HG02588 (cell line): ENCODE measurements around the gene POLE3.
"Not testable (repeated sequence)": the region's sequence is repeated elsewhere in the genome, so short reads cannot be mapped to it uniquely, and the experiment has no call there.

ENCODE experiments used
- ATAC-seq: cut with Tn5 transposase; IDR thresholded peaks from one replicate; pipeline ENCODE4 v1.9.1; 2021; ENCODE audit warnings: mild to moderate bottlenecking, moderate library complexity; ENCODE audit not compliant: unreplicated experiment

POLE3 gene

DNA sequence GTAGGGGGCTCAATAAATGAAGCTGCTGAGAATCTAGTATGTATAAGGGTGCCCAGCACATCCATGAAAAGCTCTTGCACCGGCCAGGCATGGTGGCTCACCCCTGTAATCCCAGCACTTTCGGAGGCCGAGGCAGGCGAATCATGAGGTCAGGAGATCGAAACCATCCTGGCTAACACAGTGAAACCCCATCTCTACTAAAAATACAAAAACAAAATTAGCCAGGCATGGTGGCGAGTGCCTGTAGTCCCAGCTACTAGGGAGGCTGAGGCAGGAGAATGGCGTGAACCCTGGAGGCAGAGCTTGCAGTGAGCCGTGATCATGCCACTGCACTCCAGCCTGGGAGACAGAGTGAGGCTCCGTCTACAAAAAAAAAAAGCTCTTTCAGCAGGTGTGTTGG is 4.1 kb downstream of the POLE3 start:
- not testable (repeated sequence) for ATAC-seq

DNA sequence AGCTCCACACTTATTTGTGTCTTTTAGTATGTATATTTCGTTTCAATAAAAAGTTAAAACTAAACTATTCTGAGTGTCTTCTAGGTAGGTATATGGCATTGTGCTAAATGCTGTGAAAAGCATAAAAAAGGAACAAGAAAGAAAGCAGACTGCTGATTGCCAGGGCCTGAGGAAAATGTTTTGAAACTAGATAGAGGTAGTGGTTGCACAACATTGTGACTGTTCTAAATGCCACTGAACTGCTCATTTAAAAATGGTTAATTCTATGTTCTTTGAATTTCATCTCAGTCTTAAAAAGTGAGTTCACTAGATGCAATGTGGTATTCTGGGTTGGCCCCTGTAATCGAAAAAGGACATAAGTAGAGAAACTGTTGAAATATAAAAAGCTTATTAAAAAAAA is 6.8 kb downstream of the POLE3 start:
- no peak for ATAC-seq

DNA sequence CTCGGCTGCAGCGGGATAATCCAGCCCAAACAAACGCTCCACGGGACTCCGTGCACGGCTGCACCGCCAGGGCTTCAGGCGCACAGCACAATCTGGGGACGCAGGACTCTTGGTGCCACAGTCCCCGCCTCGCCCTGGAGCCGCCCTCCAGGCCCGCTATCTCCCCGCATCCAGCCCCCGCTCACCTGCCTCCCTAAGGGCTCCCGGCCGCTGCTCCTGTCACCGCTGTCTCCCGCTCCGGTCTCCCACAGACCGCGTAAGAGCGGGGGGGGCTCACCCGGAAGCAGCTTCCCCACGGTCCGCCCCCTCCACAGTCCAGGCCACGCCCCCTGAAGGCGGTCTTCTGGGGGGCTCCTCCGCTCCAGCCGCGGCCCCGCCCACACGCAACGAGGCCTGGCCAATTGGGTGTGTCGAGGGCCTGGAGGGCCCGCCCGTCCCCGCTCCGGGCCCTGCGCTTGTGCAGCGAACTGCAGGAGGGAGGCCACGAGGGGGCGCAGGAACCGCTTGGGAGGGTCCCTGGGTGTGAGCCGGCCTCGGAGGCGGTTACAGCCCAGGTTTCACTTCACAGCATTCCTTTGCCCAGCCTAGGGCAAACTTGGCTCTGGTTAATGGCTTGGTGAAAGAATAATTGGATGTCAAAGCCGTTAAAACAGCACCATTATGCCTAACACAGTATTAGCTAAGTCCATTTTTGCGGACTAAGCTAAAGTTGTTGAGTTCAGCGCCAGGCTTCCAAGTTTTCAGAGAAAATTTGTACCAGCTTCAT is 9.3 kb downstream of the POLE3 start, which contains the start of gene ALAD:
TSS of gene ALAD (minus strand) at position 258 of the 766 bp plus-strand sequence. CDS start 7,725 bp downstream, outside the sequence.
- peak; percentile 99 for ATAC-seq

DNA sequence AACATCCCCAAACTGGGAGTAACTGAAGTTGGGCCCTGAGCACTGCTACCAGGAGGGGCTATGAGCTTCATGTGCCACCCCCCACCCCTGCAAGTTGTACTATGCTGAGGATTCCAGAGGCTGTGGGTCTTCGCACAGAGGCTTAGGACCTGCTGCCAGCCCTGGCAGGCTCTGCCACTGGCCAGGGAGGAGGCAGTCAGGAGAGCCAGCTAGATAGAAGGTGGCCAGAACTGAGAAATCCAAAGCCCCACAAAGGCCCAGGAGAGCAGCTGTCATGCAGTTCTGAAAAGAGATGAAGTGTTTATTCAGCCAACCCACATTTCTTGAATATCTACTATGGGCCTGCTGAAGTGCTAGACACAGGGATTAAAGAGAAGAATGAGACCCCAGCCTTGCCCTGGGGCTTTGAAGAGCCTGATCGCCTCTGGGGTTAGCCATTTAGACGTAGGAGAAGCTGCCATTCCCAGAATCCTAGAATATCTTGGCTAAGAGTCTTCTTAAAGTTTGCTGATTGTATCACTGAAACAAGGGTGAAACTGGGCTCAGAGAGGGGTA is 10.8 kb downstream of the POLE3 start:
- no peak for ATAC-seq

DNA sequence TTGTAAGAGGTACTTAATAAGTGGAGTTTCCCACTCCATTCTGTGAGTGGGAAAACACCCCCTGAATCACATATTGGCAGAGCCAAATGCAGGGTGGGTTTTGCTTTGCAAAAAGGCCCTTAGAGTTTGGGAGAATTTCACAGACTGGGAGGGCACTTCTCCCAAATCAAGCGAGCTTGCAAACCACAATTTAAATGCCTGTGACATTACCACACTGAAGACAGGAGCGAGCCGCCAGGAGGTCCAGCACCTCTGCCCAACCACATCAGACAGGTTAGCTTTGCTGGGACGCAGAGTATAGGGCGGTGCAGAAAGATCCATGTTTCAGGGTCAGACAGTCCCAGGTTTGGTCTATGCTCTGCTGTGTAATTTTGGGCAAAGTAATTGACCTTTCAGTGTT is 11.7 kb downstream of the POLE3 start:
- no peak for ATAC-seq

DNA sequence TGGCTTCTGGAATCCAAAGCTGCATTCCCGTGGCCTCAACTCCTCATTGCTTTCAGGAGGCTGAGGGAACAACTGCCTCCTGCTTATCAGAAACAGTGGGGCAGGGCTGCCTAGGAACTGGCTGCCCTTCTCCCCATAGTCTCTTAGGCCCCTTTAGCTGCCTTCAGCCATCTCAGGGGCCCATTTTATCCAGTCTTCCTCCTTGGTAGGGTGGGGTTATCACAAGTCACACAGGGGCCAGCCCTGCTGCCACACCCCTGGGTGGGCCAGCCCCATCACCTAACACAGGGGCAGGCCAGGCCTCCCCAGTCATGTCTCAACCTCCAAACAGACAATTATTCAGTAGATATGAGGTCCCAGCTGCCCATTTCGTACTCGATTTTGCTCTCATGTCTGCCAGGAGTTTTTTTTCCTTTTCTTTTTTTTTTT is 13.3 kb downstream of the POLE3 start:
- no peak for ATAC-seq

DNA sequence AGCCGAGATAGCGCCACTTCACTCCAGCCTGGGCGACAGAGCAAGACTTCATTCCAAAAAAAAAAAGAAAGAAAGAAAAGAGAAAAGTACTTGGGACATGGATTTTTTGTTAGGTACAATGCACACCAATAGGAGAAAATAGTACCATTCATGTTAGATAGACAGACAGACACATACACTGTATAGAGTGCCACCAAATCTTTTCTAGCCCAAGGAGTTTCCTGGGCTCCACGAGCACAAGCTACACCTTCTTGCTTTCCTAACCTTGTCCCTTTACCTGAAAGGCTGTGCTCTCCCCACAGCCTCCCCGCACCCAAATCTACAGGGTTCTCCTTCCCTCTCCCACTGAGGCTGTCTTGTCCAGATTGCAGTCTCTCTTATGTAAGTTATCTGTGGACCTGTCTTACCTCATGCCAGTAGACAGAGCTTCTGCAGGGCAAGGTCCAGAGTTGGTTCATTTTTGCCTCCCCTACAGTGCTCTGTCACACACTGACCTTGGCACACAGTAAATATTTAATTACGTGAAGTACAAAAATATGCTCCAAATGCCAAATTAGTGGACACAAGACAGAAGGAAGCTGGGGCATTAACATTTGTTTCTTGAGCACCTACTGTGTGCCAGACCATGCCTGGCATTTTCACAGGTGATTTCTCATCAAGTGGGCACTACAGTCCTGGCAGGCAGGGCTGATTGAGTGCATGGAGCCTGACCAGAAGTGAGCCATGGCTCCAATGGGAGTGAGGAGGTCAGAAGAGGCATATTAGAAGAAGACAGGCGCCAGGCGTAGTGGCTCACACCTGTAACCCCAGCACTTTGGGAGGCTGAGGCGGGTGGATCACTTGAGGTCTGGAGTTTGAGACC is 15.2 kb downstream of the POLE3 start:
- ATAC-seq, result no peak

DNA sequence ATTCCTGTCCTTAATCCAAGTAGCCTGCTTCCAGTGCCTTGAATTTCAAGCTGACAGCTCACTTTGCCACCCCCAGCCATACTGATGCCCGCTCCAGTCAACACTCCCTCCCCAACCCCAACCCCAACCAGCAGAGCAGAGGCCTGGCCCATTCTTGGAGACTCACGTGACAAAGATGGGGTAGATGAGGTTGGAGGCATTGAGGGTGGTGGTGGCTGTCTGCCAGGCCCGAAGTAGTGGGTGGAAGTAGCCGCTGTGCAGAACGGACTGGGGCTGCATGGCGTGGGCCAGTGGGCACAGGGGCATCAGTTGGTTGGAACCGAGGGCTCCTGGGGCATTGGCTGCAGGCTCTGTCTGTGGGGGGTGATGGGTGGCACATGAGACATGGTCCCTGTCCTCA is 17.2 kb downstream of the POLE3 start:
- ATAC-seq, result no peak

DNA sequence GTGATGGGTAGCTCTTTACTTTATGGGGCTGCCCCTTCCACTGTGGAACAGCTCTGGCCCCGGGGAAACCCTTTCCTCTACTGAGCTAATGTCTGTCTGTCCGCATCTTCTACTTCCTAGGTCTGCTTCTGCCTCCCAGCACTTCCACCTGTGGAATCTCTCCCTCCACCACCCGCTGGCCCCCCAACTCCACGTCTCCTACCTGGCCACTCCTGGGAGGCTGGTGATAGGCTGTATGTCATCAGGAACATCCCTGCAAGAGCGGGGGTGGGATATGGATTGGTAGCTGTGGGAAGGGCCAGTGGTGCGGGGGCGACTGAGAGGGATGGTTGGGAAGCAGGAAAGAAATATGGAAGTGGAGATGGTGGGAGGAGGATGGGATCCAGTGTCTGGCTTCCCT is 18.6 kb downstream of the POLE3 start:
- ATAC-seq, result no peak

DNA sequence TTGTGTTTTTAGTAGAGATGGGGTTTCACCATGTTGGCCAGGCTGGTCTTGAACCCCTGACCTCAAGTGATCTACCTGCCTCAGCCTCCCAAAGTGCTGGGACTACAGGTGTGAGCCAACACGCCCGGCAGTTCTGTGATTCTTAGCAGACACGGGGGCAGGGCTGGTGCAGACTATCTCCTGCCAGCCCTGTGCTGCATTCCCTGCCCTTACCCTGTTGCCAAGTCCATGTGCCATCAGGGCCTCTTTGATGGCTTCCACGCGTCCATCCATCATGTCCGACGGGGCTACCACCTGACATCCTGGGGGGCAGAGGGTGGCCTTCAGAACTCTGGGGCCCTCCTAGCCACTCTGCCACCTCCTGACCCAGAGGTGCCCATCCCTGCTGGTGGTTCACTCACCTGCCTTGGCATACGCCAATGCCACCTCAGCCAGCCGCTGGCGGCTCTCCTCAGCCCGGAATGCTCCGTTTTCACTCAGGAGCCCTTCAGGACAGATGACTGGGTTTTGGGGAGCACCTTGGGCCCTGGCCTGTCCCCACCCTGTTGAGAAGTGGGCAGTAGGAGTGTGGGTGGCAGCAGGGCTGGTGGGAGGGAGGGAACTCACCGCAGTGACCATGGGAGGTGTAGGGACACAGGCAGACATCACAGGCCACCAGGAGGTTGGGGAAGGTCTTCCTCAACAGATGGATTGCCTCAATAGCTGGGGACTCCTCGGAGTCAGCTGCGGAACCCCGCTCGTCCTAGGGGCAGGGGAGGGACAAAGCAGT is 20.1 kb downstream of the POLE3 start:
- ATAC-seq, result no peak

DNA sequence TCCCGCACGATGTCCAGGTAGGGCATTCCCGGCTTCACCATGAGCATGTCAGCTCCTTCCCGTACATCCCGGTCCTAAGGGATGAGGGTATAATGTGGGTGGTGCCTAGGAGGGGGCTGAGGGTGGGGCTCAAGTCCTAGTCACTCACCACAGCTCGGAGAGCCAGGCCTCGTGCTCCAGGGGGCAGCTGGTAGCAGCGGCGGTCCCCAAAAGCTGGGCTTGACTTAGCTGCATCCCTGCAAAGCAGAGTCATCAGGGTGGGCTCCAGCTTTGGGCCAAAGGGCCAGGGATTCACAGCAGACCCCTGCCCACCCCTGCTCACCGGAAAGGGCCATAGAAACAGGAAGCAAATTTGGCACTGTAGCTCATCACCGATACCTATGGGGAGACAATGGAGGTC is 21.0 kb downstream of the POLE3 start:
- ATAC-seq, result no peak

DNA sequence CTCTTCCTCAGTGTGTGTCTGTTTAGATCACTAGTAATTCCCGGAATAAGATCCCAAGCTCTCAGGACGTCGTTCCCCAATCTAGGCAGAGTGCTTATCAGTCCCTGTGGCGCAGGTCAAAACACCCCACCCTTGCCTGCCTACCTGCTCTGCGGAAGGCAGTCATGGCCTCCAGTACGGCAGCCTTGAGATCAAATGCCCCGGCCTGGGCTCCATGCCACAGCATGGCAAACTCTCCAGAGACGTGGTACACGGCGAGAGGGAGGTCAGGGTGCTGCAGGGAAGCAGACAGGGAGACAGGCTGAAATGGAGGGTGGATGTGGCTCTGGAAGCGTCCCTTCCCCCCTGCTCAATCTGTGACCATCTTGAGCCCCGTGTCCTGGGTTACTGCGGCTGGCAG is 21.6 kb downstream of the POLE3 start:
- ATAC-seq, result no peak

DNA sequence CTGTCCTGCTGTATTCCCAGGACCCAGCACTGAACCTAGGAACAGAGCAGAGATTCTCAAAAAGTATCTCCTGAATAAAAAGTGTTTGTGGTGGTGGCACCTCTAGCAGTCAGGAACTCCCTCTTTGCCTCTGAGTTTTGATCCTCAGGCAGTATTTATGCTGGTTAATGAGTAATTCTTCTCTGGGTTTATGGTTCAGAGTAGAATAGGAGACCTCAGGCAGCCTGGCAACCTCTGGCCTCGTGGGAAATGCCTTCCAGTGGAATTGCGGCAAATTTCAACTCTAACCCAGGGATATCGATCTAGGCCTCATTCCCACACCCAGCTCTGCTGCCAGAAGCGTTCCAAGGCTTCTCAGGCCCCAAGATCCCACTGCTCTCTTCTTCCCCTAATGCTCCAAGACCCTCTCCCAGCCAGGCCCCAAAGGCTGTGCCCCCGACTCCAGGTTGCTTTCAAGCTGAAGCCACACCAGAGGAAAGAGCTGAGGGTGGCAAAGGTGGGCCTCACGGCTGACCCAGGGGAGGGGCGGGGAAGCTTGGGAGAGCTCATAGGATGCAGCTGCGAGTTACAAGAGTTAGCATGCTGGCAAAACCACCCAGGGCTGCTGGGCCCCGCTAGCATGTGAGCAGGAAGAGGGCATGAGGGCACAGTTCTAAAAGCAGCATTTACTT is 22.8 kb downstream of the POLE3 start:
- ATAC-seq, result no peak

DNA sequence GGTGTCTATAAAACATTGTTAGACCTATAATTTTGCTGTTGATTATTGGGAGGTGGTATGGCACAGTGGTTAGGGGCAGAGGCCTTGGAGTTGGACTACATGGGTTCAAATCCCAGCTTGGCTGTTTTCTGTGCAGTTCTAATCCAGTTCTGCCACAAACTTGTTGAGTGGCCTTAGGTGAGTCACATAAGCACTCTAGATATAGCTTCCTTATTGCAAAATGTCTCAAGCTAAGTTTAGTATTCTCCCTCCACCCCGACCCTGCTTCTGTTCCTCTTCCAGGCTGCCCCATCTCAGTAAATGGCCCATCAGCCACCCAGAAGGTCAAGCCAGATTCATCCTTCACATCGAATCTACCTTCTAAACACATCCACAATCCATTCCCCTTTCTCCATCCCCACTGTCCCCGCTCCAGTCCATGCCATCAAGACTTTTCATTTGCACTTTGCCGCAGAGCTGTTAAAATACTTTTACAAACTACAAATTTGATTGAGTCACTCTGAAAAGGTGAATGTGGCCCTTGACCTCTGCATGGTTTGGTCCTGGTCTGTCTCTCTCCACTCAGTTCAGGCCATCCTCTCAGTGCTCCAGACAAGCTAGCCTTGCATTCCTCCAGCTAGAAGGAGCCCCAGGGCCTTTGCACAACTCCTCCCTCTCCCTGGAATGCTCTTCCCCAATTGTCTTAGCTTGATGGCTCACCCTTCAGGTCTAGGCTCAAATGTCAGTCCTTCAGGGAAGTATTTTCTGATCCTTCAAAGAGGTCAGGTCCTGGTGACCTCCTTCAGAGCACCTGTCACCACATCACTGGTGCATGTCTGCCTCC is 23.7 kb downstream of the POLE3 start:
- no peak for ATAC-seq

DNA sequence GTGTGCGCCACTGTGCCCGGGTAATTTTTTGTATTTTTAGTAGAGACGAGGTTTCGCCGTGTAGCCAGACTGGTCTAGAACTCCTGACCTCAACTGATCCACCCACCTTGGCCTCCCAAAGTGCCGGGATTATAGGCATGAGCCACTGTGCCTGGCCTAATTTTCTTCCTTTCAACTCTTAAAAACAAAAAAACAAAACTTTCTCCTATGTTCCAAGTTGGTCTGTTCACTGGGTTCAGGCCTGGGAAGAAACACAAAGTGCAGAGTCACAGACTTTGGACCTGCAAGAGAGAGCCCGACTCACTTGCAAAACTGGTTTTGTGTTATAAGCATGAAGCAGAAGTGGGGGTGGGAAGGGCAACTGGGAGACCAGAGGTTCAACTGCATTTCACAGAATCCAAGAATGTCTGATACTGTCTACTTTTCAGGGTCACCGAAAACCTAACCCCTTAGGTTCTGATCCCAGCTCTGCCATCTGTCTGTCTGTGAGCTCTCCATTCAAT is 28.5 kb downstream of the POLE3 start:
- ATAC-seq, result no peak

DNA sequence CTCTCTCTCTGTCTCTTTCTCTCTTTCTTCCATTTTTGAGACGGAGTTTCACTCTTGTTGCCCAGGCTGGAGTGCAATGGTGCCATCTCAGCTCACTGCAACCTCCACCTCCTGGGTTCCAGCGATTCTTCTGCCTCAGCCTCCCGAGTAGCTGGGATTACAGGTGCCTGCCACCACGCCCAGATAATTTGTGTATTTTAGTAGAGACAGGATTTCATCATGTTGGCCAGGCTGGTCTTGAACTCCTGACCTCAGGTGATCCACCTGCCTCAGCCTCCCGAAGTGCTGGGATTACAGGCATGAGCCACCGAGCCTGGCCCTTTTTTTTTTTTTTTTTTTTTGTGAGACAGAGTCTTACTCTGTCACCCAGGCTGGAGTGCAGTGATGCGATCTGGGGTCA is 29.0 kb downstream of the POLE3 start:
- ATAC-seq, result not testable (repeated sequence)

DNA sequence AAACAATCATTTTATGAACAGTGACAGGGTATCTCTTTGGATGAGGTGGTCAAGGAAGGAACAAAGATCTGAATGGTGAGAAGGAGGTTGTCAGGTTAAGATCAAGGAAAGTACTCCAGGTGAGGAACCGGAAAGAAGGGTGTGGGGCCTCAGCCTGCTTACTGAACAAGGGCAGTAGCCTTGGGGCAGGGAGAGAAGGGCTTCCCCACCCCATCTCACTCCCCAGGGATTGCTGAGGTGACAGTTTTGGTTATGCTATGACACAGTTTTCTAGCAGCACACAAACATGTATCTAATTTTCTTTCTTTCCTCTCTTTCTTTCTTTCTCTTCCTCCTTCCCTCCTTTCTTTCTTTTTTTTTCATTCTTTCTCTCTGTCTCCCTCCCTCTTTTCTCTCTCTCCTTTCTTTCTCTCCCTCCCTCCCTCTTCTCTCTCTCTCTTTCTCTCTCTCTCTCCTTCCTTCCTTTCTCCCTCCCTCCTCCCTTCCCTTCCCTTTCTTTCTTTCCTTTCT is 29.6 kb downstream of the POLE3 start:
- peak; percentile 69 for ATAC-seq

DNA sequence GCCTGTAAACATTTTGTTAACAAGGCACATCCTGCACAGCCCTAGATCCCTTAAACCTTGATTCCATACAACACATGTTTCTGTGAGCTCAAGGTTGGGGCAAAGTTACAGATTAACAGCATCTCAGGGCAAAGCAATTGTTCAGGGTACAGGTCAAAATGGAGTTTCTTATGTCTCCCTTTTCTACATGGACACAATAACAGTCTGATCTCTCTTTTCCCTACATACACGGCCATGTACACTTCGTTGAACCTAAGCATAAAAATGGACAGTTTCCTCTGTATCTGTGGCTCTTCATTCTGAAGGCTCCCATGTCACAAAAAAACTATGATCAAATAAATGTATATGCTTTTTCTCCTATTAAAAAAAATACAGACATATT is 30.7 kb downstream of the POLE3 start:
- not testable (repeated sequence) for ATAC-seq
